ENCODE data around the gene TMC4.
A peak's percentile ranks its signal among the peaks of the same experiment; 100 is the strongest.
"Not testable (repeated sequence)": the region's sequence is repeated elsewhere in the genome, so short reads cannot be mapped to it uniquely, and the experiment has no call there.

Gene TMC4

GRCh38 chr19:54203151-54203611, 30.2 kb upstream of the TMC4 start:
- no peak for DNase-seq (ENCODE audit: low read depth)

- DNase-seq (ENCODE audit: low read depth), result no peak
Measured at GRCh38 chr19:54201980-54202379, 29.0 kb upstream of the TMC4 start.

GRCh38 chr19:54201172-54201701, 28.3 kb upstream of the TMC4 start:
- no peak for DNase-seq (ENCODE audit: low read depth)

GRCh38 chr19:54199401-54199800, 26.4 kb upstream of the TMC4 start:
- DNase-seq (ENCODE audit: low read depth), result no peak

- no peak for DNase-seq (ENCODE audit: low read depth)
Measured at GRCh38 chr19:54197121-54197520, 24.2 kb upstream of the TMC4 start.

- DNase-seq (ENCODE audit: low read depth), result no peak
Measured at GRCh38 chr19:54196536-54196935, 23.6 kb upstream of the TMC4 start.

GRCh38 chr19:54194463-54194862, 21.5 kb upstream of the TMC4 start:
- not testable (repeated sequence) for DNase-seq (ENCODE audit: low read depth)

GRCh38 chr19:54193011-54193410, 20.1 kb upstream of the TMC4 start:
- DNase-seq (ENCODE audit: low read depth), result no peak

- DNase-seq (ENCODE audit: low read depth), result no peak
Measured at GRCh38 chr19:54191811-54192453, 19.0 kb upstream of the TMC4 start.

- peak; percentile 81 for DNase-seq (ENCODE audit: low read depth)
Measured at GRCh38 chr19:54191011-54191810, 18.3 kb upstream of the TMC4 start, which contains the start of gene TSEN34. Gene TSEN34 (plus strand): TSS chr19:54191308. CDS start chr19:54191365, 57 bp downstream.

- peak; percentile 100 for DNase-seq (ENCODE audit: low read depth)
Measured at GRCh38 chr19:54190503-54191010, 17.6 kb upstream of the TMC4 start.

GRCh38 chr19:54189735-54190502, 17.0 kb upstream of the TMC4 start:
- DNase-seq (ENCODE audit: low read depth), result peak; percentile 100

- no peak for DNase-seq (ENCODE audit: low read depth)
Measured at GRCh38 chr19:54189145-54189734, 16.3 kb upstream of the TMC4 start, which contains the start of gene MBOAT7. Gene MBOAT7 (minus strand): TSS chr19:54189580. CDS start chr19:54188508, 1,072 bp downstream.

- DNase-seq (ENCODE audit: low read depth), result peak; percentile 60
Measured at GRCh38 chr19:54188215-54188871, 15.4 kb upstream of the TMC4 start.

- no peak for DNase-seq (ENCODE audit: low read depth)
Measured at GRCh38 chr19:54186934-54187381, 14.0 kb upstream of the TMC4 start.

- DNase-seq (ENCODE audit: low read depth), result no peak
Measured at GRCh38 chr19:54186351-54186750, 13.4 kb upstream of the TMC4 start.

- DNase-seq (ENCODE audit: low read depth), result no peak
Measured at GRCh38 chr19:54183431-54183830, 10.5 kb upstream of the TMC4 start.

GRCh38 chr19:54181894-54182293, 8.9 kb upstream of the TMC4 start:
- DNase-seq (ENCODE audit: low read depth), result not testable (repeated sequence)

GRCh38 chr19:54180691-54181091, 7.7 kb upstream of the TMC4 start:
- no peak for DNase-seq (ENCODE audit: low read depth)

- DNase-seq (ENCODE audit: low read depth), result no peak
Measured at GRCh38 chr19:54179921-54180461, 7.0 kb upstream of the TMC4 start.

Data from T-helper 22 cell (primary cell).